Left colon (tissue), 2 donors: ENCODE measurements around the gene SLC45A1. TPM values are rescaled to one million over a fixed set of nuclear protein-coding genes. Genes with fewer than 3 reads are reported as not detected.
"Not testable (repeated sequence)": the region's sequence is repeated elsewhere in the genome, so short reads cannot be mapped to it uniquely, and the experiment has no call there.

Source experiments
- ATAC-seq: fragments of 200-7000 bp; cut with Tn5 transposase; one replicate; pipeline ENCODE4 v1.9.1; 2020; ENCODE audit warnings: mild to moderate bottlenecking, moderate library complexity
- DNase-seq, 2 donors: peaks; one replicate each; pipeline ENCODE4 v3.0.0-alpha.2; 2020
- intact Hi-C, 2 donors: fragments of 100-400 bp; cut with DNase I in 1 of 2; cut with micrococcal nuclease in 1 of 2; formaldehyde crosslinking; loops; one replicate each; pipeline versions ENCODE4 v1.11.2 to v1.14.0; 2022; cut with DNase I, micrococcal nuclease
- long read RNA-seq: library from polyadenylated mRNA; unstranded; transcript quantifications from one replicate; pipeline ENCODE4 v2.0.0, GENCODE V29; 2021
- total RNA-seq, 2 donors: library from RNA; stranded (reverse); fragmentation: NEBNext Ultra II Directional; extraction: Animal tissue kit (Norgen Biotek cat#: 25700); gene quantifications; one replicate each; pipeline ENCODE4 v1.2.1, GENCODE V29; 2021
- donor health status: DM: no; HTN: no; CAD: no.
- donor health status: DM: yes; HTN: yes; CAD: no.

Gene SLC45A1
- total RNA-seq: under 1 TPM; 0.70 to 0.73 TPM
- long read RNA-seq: 0 reads

DNA sequence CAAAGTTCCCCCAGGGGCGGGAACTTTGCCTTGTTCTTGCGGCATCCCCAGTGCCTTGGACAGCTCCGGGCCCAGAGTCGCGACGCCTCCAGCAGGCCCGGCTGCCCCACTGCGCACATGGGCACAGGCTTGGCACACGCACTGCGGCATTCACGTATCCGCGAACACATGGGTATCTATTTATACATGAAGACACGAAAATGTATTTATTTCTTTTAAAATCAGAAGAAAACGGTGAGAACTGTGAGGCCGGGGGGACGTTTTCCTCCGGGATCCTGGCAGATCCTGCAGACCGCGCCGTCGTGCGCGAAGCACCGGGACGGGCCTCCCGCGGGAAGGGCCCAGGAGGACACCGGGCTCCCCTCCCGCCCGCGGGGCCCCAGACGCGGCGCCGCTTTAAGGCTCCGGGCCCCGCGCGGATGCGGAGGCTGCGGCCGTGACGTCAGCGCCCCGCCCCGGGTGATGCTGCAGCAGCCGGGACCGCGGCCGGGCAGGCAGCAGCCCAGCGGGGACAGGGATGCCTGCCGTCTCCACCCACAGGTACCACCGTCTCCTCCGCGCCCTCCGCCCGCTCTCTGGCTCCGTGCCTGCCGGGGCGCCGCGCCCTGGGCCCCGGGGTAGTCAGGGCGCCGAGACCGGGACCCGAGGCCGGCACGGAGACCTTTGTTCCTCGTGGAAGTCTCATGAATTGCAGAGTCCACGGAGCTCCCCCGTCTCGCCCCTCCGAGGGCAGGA, at the start of gene SLC45A1:
TSS of gene SLC45A1 (plus strand) at position 468 of the 735 bp plus-strand sequence. CDS start 6,216 bp downstream, outside the sequence.
- peak; percentile 73 for ATAC-seq
- DNase-seq: peak; percentile 47 to 82
- intact Hi-C loops: loop anchor here in 1 of 2 donors (10.0 kb wide), 2 partner anchors 283 to 333 kb away; no protein-coding TSS in a partner anchor

DNA sequence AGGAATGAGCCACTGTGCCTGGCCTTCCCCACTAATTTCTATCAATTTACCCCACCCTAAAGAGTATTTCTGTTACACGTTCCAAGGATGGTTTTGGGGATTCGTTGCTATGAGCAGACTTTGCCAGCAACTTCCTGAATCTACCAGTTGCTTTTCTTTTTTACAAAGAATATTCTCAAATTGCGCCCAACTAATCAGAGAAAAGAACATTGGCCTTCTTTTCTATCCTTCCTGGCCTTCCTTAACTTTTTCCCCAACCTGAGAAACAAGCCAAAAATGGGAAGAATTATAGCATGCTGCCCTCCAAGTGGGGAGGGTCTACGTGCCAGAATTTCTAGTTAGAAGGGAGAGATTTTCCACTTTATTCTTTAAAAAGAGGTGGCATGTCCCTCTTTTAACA, 44.9 kb upstream of the SLC45A1 start:
- ATAC-seq (no peak), DNase-seq (no peak)
- intact Hi-C loops: no loop called here

DNA sequence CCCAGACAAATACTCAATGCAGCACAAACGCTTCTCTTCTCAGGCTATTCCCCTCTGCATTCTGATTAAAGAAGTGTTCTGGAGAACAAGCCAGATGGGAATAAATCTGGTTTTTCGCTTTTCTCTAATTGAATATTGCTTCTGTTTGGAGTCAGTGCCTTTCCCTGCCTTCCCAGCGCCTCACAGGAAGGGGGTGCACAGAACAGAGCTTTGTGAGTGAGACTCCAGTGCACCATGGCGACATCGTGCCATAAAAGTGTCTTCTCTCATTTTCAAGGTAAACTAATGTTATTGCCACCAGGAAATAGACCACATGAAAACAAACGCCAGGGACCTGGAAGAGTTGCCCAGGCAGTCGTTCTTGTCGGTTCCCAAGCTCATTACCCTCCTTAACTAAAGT, 43.6 kb upstream of the SLC45A1 start:
- DNase-seq: no peak
- ATAC-seq: peak; percentile 82
- intact Hi-C loops: no loop called here

DNA sequence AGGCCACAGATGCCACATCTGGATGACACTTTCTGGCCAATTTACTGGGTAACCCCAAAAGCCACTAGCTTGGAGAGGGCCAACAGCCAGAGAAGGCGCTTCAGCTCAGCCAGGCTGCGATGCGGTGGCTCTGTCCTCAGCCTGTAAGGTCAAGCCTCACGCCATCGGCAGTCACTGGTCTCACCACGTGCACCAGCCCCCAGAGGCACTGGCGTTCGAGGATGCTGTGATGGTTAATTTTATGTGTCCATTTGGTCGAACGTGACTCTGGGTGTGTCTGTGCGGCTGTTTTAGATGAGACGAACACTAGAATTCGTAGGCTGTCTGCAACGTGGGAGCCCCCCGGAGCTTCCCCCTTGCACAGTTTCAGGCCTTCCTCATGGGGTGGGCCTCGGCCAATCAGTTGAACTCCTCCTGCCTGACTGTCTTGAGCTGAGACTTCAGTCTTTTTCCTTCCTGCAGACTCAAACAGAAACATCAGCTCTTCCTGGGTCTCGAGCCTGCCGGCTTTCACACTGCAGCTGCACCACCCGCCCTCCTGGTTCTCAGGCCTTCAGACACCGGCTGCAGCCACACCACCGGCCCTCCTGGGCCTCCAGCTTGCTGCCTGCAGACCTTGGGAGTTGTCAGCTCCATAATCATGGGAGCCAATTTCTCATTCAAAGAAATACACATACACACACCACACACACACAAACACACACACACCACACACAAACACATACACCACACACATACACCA, 41.6 kb upstream of the SLC45A1 start:
- ATAC-seq (no peak), DNase-seq (no peak)
- intact Hi-C loops: no loop called here

DNA sequence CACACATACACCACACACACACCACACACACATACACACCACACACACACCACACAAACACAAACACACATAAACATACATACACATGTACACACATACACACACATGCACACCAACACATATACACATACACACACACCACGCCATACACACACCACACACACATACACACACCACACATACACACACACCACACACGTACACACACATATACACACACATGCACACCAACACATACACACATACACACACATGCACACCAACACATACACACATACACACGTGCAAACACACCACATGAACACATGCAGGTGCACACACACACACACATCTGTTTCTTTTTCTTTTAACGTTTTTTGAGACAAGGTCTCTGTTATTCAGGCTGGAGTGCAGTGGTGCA, 41.0 kb upstream of the SLC45A1 start:
- intact Hi-C loops: no loop called here
- no peak for ATAC-seq
- no peak for DNase-seq

DNA sequence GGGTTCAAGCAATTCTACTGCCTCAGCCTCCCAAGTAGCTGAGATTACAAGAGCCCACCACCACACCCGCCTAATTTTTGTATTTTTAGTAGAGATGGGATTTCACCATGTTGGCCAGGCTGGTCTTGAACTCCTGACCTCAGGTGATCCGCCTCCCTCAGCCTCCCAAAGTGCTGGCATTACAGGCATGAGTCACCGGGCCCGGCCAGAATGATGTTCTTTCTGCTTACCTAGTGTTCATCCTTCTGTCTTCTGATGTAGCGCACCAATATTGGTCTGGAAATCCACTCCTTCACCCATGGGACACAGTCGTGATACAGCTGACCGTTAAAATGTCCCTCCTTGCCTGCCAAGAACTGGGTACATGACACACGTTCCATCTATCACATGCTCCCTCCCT, 39.2 kb upstream of the SLC45A1 start:
- intact Hi-C loops, DNase-seq, ATAC-seq: not testable (repeated sequence)

DNA sequence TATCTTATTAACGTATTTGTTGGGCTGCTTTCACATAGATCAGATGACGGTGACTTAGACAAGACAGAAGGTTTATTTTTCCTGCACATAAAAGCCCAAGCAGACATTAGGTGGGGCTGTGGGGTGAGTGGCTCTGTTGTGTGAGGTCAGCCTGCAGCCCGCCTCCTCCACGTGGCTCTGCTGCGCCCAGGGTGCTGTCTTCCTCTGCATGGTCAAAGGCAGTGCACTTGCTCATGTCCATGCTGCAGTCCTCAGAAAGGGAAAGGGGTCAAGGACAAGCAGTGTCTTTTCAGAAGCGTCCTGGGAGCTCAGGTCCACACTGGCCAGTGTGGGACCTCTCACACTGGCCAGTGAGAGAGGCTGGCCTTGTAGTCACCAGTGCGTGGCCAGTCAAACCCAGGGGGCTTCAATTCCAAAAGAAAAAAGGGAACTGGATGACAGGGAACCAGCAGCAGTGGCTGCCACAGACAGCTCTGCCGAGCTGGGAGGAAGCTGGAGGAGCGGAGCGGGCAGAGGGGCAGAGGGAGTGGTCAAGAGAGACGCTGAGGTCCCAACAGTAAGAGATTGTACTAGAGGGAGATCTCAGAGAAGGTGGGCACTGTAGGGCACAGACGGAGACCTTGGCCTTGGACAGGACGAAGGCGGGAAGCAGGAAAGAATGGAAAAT, 35.9 kb upstream of the SLC45A1 start:
- DNase-seq (no peak), ATAC-seq (no peak)
- intact Hi-C loops: no loop called here

DNA sequence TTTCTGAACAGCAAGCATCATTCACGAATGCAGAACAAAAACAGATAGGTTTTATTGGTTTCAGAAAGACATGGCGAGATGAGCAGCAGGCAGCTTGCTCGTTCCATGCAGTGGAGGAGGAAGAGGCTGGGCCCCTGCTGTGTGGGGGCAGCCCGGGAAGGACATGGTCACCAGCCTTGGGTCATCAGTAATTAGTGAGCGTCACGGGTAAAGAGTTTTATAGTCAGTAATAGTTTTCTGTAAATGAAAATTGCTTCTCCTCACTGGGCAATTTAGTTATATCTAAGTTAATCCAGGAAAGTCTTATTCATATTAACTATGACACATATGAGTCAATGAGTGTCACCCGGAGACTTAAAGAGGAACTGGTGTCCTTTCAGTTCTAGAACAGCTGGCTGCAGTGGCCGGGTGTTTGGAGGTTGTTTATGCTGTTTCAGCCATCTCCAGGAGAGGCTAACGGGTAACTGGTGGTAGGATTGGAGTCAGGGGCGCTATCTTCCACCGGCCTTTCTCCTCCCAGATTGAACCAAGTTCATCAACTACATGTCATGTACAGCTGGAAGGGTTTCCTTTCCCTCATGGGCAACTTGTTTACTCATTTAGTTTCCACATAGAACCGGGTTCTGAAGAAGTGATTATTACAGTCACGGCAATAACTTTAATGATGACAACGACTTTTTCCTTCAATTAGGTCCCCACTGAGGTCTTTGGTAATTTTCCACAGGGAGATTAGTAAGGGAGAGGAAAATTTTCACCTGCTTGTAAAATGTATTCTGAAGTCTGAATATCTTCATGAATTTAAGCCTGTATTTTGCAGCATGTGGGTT, 34.6 kb upstream of the SLC45A1 start:
- intact Hi-C loops: no loop called here
- ATAC-seq: peak; percentile 53
- no peak for DNase-seq

DNA sequence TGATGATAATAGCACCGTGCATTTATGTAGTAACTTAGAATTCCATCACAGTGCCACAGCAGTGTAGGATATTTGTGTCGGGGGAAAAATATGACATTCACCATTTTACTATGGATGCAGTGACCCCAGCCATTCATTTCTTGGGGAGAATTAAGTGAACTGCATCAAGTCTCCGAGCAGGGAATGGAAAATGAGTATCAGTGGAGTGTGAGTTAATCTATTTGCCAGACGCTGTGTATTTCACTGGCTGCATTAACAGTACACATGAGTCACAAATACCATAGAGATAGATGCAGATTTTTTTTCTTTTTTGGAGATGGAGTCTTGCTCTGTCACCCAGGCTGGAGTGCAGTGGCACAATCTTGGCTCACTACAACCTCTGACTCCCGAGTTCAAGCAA, 33.8 kb upstream of the SLC45A1 start:
- intact Hi-C loops: no loop called here
- ATAC-seq (no peak), DNase-seq (no peak)

DNA sequence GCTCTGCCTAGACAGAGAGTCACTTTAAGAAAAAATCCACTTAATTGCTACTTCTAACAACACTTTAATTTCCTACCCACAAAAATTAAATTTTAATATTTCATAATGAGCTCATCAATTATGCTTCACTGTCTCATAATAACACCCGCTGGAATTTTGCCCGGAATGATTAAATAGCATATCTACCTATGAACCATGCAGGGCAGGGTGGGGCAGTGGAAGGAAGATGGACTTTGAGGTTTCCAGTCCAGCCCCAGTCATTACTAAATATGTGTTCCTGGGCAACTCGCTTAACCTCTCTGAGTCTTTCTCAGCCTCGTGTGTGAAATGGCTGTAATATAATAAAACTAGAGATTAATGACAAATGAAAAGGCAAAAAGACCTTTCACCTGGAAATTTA, 32.8 kb upstream of the SLC45A1 start:
- peak; percentile 96 for ATAC-seq
- intact Hi-C loops: no loop called here
- DNase-seq: peak; percentile 74 to 79

DNA sequence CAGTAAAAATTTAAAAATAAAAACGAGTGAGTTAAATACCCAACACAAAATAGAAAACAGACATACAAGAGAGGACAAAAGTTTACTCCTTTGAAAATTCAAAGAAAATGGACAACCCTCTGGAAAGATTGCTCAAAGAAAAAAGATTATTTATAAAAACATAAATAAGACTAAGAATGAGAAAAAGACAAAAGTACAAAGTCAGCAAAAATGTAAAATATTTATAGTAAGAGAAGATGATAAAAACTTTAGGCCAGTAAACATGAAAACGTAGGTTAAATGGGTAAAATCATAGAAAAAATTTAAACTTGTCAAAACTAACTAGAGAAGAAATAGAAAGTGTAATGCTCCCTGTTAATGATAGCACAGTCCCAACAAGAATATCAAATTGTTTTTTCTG, 31.9 kb upstream of the SLC45A1 start:
- intact Hi-C loops: no loop called here
- DNase-seq (no peak), ATAC-seq (no peak)

DNA sequence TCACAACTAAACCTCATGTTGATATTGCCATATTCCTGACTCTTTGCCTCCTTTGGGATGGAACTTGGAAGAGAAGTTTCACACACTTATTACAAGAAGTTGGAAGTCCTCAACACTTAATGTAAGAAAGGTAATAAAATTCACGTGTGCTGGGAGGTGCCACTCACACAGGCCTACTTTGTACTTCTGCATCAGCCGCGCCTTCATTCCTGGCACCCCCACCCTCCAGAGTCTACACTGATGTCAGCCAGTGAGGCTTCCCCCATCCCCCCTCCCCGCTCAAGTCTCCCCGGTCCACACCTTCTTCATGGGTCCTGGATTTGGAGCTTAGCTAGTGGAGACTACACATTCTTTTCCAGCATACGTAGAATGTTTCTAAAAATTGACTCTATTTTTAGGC, 24.8 kb upstream of the SLC45A1 start:
- peak; percentile 99 for ATAC-seq
- intact Hi-C loops: no loop called here
- peak; percentile 77 to 86 for DNase-seq

DNA sequence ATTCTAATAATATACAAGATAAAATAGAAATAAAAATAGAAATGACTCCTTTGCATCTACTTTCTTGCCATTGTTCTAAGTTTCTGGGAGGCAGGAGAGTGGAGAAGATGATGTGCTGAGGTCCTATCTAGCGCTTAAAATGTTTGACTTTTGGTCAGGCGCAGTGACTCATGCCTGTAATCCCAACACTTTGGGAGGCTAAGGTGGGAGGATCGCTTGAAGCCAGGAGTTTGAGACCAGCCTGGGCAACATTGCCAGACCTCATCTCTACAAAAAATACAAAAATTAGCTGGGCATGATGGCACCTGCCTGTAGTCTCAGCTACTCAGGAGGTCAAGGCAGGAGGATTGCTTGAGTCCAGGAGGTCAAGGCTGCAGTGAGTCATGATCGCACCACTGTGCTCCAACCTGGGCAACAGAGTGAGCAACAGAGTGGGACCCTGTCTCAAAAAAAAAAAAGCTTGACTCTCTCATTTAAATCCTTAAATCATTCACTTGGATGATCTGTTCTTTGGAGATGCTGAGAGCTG, 24.2 kb upstream of the SLC45A1 start:
- intact Hi-C loops: no loop called here
- no peak for DNase-seq
- ATAC-seq: no peak

DNA sequence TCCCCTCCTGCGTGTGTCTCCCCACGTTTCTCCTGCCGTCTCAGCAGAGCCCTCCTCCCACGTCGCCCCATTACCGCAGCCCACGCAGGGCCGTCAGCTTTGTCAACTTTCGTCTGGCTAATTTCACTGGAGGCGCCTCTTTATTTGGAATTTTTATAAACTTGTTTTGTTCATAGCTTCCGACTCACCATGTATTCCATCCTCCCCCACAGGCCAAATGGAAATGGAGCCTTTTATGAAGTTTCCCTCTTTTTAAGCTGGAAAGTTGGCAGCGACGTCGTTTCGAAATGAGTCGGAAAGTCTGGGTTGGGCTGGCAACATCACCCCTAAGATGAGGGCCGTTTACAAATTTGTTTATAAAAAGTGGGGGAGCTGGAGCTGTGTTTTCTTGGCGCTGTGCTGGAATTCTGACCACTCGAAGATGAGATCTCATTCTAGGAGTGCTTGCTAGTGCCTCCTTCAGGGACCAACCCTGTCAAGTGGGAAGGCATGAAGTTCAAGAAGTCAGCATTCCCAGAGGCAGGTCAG, 23.7 kb upstream of the SLC45A1 start:
- ATAC-seq: no peak
- no peak for DNase-seq
- intact Hi-C loops: no loop called here

DNA sequence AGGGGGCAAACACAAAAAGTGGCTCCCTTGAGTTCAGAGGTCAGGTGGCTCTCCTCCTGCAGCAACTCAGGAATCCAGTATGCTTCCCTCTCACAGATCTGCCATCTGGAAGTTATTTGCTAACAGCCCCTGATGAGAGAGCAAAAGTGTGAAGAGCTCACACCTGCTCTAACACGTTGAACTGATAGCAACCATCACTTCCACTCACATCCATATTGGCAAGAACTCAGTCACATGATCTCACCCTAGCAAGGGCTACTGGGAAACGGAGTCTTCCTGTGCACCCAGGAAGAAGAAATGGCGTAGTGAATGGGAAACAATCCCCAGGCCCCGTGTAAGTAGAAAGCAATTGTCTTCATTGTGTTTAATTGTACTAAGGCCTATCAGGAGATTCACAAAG, 20.7 kb upstream of the SLC45A1 start:
- no peak for DNase-seq
- ATAC-seq: no peak
- intact Hi-C loops: no loop called here

DNA sequence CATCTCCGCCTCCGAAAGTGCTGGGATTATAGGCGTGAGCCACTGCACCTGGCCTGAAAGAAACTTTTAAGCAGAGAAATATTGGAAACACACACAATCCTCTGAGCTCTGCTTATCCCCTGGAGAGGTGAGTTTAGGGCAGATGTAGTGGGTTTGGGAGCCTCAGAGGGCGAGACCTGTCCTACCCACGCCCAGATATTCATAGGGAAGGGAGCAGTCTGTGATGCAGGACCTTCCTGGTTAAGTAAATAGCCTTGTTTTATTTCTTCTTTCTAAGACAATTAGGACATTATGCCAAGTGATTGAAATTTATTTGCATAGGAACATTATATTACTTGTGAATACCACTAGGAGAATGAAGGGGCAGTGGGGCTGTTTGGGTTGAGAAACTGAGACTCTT, 18.0 kb upstream of the SLC45A1 start:
- DNase-seq (no peak), ATAC-seq (peak; percentile 62)
- intact Hi-C loops: no loop called here

DNA sequence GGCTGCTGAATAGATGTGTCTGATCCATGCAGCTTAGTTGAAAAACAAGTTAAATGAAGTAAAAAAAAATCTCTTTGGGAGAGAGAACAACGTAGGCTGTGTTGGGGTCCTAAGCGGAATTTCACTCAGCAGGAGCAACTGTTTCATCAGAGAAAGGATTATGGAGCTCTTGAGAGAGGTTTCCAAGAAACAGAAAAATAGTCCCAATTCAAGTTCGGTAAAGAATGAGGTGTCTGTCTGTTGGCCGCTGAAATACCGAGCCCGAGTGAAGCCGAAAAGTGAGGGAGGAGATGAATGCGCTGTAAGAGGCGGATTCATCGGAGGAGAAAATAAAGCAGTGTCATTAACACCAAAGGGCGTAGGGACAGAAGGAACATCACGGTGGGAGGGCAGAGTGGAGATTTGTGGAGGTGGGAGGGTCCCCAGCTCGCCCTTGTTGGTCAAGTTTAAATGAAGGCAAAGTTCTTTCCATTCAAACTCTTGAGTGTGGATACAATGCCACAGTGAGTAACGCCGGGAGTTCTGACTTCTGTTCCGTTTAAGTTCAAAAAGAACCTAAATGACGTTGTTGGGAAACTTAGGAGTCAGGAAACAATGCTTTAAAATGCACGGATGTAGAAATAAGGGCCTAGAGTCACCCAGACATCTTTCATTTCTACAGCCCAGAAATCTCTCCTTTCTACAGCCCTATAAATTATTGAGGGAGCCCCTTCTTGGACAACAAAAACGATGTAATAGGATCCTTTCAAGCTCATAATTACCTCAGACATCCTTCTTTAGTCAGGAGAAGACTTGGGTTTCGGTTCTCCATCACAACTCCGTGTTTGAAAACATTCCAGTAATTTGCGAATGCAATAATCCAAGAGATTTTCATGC, 15.6 kb upstream of the SLC45A1 start:
- DNase-seq: no peak
- intact Hi-C loops: no loop called here
- no peak for ATAC-seq

DNA sequence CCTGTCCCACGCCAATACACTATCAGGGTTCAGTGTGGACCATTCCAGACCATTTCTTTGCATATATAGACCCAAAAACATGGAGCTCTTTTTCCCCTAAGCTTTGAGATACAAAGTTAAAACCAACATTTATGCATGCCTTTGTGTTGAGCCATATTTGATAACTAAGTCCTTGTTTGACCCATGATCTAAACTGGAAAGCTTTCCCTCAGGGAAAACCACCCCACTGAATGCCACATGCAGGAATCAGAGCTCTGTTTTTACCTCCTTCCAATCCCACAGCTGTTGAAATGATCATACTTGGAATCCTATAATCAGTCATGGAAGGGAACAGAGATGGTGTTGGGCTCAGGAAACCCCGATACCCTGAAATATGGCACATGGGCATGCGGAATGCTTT, 14.8 kb upstream of the SLC45A1 start:
- DNase-seq (no peak), ATAC-seq (no peak)
- intact Hi-C loops: no loop called here
